Neural progenitor cell (in vitro differentiated cells): Measurements from ENCODE around the gene ERBB4.

Experiments used
- EZH2 ChIP-seq: fragments of 200-600 bp; sonication (generic); IDR thresholded peaks from 2 replicates; pipeline ENCODE4 v1.6.1; 2017; ENCODE audit warnings: antibody characterized with exemption, mild to moderate bottlenecking, moderate library complexity
- EZH2phosphoT487 ChIP-seq: fragments of 200-600 bp; sonication (generic); IDR thresholded peaks from 2 replicates; pipeline ENCODE4 v1.6.1; 2017; ENCODE audit warnings: antibody characterized with exemption
- TF ChIP-seq, protein P1 (sequence below): fragments of 200-600 bp; sonication (generic); IDR thresholded peaks from 2 replicates; pipeline ENCODE4 v1.5.1; 2017; ENCODE audit warnings: antibody characterized with exemption, mild to moderate bottlenecking

DNA sequence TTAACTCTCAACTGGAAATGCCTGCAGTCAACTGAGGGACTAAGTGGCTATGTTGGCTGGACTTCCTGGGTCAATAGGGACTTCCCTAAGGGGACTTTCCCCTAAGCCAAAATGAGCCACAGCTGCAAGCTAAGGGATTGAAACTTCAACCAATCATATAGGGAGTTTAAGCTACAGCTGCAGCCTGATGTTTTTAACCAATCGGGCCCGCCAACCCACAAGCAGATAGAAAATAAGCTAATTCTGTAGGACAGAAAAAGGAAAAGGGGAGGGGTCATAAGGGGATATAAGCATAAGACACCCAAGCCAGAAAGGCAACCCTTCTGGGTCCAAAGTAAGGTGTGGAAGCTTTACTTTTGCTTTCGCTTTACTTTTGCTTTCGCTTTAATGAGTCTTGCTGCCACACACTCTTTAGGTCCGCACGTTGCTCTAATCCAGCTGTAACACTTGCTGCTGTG, 927.5 kb downstream of the ERBB4 start:
- TF ChIP-seq, protein P1, sequence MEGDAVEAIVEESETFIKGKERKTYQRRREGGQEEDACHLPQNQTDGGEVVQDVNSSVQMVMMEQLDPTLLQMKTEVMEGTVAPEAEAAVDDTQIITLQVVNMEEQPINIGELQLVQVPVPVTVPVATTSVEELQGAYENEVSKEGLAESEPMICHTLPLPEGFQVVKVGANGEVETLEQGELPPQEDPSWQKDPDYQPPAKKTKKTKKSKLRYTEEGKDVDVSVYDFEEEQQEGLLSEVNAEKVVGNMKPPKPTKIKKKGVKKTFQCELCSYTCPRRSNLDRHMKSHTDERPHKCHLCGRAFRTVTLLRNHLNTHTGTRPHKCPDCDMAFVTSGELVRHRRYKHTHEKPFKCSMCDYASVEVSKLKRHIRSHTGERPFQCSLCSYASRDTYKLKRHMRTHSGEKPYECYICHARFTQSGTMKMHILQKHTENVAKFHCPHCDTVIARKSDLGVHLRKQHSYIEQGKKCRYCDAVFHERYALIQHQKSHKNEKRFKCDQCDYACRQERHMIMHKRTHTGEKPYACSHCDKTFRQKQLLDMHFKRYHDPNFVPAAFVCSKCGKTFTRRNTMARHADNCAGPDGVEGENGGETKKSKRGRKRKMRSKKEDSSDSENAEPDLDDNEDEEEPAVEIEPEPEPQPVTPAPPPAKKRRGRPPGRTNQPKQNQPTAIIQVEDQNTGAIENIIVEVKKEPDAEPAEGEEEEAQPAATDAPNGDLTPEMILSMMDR = no peak
- TF ChIP-seq EZH2phosphoT487 (no peak), EZH2 (no peak)
